ENCODE results near the gene PLXDC2. TPM values are rescaled to one million over a fixed set of nuclear protein-coding genes. Genes with fewer than 3 reads are reported as not detected.
A peak's percentile ranks its signal among the peaks of the same experiment; 100 is the strongest.

PLXDC2 gene
- total and polyA plus RNA-seq, 2 experiments from 2014 or later: 13.5 to 19.4 TPM

DNA sequence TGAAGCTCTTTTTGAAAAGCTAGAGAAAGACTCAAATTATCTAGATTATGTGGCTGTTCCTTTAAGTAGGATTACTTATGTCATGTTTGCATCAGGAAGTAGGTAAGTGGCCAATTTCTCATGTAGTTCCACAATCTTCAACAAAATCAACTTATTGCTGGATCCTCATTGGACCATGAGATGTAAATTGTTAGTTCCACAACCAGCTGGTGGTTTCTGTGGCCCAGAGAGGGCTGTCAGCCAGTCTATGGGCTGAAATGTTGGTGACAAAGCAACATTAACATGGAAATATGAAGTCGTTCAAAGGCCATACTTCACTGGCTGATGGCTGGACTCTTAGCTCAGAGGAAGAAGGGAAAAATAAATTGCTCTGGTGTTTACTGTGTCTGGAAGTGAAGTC lies 157.9 kb downstream of the PLXDC2 start (continued):
- TF ChIP-seq, protein P1, sequence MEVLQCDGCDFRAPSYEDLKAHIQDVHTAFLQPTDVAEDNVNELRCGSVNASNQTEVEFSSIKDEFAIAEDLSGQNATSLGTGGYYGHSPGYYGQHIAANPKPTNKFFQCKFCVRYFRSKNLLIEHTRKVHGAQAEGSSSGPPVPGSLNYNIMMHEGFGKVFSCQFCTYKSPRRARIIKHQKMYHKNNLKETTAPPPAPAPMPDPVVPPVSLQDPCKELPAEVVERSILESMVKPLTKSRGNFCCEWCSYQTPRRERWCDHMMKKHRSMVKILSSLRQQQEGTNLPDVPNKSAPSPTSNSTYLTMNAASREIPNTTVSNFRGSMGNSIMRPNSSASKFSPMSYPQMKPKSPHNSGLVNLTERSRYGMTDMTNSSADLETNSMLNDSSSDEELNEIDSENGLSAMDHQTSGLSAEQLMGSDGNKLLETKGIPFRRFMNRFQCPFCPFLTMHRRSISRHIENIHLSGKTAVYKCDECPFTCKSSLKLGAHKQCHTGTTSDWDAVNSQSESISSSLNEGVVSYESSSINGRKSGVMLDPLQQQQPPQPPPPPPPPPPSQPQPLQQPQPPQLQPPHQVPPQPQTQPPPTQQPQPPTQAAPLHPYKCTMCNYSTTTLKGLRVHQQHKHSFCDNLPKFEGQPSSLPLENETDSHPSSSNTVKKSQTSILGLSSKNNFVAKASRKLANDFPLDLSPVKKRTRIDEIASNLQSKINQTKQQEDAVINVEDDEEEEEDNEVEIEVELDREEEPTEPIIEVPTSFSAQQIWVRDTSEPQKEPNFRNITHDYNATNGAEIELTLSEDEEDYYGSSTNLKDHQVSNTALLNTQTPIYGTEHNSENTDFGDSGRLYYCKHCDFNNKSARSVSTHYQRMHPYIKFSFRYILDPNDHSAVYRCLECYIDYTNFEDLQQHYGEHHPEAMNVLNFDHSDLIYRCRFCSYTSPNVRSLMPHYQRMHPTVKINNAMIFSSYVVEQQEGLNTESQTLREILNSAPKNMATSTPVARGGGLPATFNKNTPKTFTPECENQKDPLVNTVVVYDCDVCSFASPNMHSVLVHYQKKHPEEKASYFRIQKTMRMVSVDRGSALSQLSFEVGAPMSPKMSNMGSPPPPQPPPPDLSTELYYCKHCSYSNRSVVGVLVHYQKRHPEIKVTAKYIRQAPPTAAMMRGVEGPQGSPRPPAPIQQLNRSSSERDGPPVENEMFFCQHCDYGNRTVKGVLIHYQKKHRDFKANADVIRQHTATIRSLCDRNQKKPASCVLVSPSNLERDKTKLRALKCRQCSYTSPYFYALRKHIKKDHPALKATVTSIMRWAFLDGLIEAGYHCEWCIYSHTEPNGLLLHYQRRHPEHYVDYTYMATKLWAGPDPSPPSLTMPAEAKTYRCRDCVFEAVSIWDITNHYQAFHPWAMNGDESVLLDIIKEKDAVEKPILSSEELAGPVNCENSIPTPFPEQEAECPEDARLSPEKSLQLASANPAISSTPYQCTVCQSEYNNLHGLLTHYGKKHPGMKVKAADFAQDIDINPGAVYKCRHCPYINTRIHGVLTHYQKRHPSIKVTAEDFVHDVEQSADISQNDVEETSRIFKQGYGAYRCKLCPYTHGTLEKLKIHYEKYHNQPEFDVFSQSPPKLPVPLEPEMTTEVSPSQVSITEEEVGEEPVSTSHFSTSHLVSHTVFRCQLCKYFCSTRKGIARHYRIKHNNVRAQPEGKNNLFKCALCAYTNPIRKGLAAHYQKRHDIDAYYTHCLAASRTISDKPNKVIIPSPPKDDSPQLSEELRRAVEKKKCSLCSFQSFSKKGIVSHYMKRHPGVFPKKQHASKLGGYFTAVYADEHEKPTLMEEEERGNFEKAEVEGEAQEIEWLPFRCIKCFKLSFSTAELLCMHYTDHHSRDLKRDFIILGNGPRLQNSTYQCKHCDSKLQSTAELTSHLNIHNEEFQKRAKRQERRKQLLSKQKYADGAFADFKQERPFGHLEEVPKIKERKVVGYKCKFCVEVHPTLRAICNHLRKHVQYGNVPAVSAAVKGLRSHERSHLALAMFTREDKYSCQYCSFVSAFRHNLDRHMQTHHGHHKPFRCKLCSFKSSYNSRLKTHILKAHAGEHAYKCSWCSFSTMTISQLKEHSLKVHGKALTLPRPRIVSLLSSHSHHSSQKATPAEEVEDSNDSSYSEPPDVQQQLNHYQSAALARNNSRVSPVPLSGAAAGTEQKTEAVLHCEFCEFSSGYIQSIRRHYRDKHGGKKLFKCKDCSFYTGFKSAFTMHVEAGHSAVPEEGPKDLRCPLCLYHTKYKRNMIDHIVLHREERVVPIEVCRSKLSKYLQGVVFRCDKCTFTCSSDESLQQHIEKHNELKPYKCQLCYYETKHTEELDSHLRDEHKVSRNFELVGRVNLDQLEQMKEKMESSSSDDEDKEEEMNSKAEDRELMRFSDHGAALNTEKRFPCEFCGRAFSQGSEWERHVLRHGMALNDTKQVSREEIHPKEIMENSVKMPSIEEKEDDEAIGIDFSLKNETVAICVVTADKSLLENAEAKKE (CRISPR knock-in tag; IDR thresholded peaks at IDR 0.05): no peak
- TF ChIP-seq POLR2AphosphoS5 (IDR thresholded peaks at IDR 0.05; ENCODE audit: low read depth) (no peak), NANOG (IDR thresholded peaks at IDR 0.05; ENCODE audit: borderline replicate concordance) (no peak), ZNF114 (CRISPR knock-in tag; IDR thresholded peaks at IDR 0.05) (no peak), EZH2phosphoT487 (IDR thresholded peaks at IDR 0.05; ENCODE audit: unreplicated experiment) (no peak), ZNF331 (CRISPR knock-in tag; IDR thresholded peaks at IDR 0.05; ENCODE audit: low read depth) (no peak), CREB1 (CRISPR knock-in tag; IDR thresholded peaks at IDR 0.05; ENCODE audit: low read depth) (no peak)
- TF ChIP-seq, protein P2, sequence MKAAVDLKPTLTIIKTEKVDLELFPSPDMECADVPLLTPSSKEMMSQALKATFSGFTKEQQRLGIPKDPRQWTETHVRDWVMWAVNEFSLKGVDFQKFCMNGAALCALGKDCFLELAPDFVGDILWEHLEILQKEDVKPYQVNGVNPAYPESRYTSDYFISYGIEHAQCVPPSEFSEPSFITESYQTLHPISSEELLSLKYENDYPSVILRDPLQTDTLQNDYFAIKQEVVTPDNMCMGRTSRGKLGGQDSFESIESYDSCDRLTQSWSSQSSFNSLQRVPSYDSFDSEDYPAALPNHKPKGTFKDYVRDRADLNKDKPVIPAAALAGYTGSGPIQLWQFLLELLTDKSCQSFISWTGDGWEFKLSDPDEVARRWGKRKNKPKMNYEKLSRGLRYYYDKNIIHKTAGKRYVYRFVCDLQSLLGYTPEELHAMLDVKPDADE (IDR thresholded peaks at IDR 0.05): no peak

DNA sequence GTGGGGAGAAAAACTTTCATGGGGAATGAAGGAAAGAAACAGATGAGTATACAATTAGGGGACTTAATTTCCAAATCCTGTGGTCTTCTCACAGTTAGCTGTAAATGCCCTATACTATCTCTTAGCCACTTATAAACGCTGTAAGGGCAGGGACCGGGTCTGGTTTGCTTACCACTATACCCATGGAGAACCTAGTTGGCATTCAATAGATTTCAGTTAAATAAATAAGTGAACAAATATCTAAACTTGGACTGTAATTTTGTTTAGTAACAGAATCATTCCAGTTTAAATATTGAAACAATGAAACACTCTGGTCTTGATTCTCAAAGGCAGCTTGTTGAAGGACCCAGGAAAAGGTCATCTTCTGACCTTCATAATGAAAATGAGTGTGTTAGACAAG lies 158.3 kb downstream of the PLXDC2 start:
- Mint-ChIP-seq H3K27ac (0 out of 2 replicates have a peak overlapping the region, but pooled peaks have one; percentile 16), H3K9me3 (no peaks in the 10 kb centered on the region)
- H3K79me2 ChIP-seq (replicated peaks; ENCODE audit: insufficient read depth): peaks cover 66% of the 10 kb centered on the region
- no peak for TF ChIP-seq POLR2AphosphoS5 (IDR thresholded peaks at IDR 0.05; ENCODE audit: low read depth)
- no peak for TF ChIP-seq CREB1 (CRISPR knock-in tag; IDR thresholded peaks at IDR 0.05; ENCODE audit: low read depth)
- no peak for TF ChIP-seq EZH2 (IDR thresholded peaks at IDR 0.05; ENCODE audit: low read depth, unreplicated experiment)
- TF ChIP-seq JUNB (IDR thresholded peaks at IDR 0.05; ENCODE audit: unreplicated experiment): no peak
- TF ChIP-seq EZH2phosphoT487 (IDR thresholded peaks at IDR 0.05; ENCODE audit: unreplicated experiment): no peak
- TF ChIP-seq, protein P2 (IDR thresholded peaks at IDR 0.05): no peak
- TF ChIP-seq NANOG (IDR thresholded peaks at IDR 0.05; ENCODE audit: borderline replicate concordance): no peak
- TF ChIP-seq, protein P3, sequence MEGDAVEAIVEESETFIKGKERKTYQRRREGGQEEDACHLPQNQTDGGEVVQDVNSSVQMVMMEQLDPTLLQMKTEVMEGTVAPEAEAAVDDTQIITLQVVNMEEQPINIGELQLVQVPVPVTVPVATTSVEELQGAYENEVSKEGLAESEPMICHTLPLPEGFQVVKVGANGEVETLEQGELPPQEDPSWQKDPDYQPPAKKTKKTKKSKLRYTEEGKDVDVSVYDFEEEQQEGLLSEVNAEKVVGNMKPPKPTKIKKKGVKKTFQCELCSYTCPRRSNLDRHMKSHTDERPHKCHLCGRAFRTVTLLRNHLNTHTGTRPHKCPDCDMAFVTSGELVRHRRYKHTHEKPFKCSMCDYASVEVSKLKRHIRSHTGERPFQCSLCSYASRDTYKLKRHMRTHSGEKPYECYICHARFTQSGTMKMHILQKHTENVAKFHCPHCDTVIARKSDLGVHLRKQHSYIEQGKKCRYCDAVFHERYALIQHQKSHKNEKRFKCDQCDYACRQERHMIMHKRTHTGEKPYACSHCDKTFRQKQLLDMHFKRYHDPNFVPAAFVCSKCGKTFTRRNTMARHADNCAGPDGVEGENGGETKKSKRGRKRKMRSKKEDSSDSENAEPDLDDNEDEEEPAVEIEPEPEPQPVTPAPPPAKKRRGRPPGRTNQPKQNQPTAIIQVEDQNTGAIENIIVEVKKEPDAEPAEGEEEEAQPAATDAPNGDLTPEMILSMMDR (conservative IDR thresholded peaks at IDR 0.05; ENCODE audit: low read depth in 2 of 2): no peak

More for the DNA sequence above, 158.3 kb downstream of the PLXDC2 start:
- H3K36me3 Mint-ChIP-seq (ENCODE audit: low read depth): peaks cover 10% of the 10 kb centered on the region
- Histone ChIP-seq H3K4me1 (ENCODE audit: insufficient read depth) (peaks cover 15% of the 10 kb centered on the region), H3F3A (replicated peaks; ENCODE audit: low read depth) (no peaks in the 10 kb centered on the region), H3K36me3 (ENCODE audit: insufficient read depth) (0 out of 2 replicates have a peak, but pooled peaks cover 3% of the 10 kb centered on the region), H3K9me2 (ENCODE audit: insufficient read depth) (no peaks in the 10 kb centered on the region), H3K4me2 (no peak overlapping the region), H3K4me3 (no peak overlapping the region), H3K27me3 (ENCODE audit: insufficient read depth) (no peaks in the 10 kb centered on the region), H2AFZ (no peak overlapping the region), H4K20me1 (replicated peaks; ENCODE audit: insufficient read depth) (no peaks in the 10 kb centered on the region), H3K27ac (ENCODE audit: low read depth) (no peak overlapping the region)
- no peak for ATAC-seq
- peaks cover 19% of the 10 kb centered on the region for H3K4me1 Mint-ChIP-seq
- DNase-seq (ENCODE audit: low spot score): no peak
- no peak overlapping the region for H3K4me3 Mint-ChIP-seq
- no peaks in the 10 kb centered on the region for H3K27me3 Mint-ChIP-seq (ENCODE audit: insufficient read depth, low read depth, poor library complexity)
